A673 (cell line): Measurements from ENCODE around the gene RESP18.

Experiments used
- EZH2 ChIP-seq: fragments of 200-600 bp; sonication (generic); IDR thresholded peaks from 2 replicates; pipeline ENCODE4 v1.6.1; 2017; ENCODE audit warnings: borderline replicate concordance, low read depth, mild to moderate bottlenecking, mixed read lengths, antibody characterized with exemption, low read length; ENCODE audit not compliant: poor library complexity, severe bottlenecking
- TF ChIP-seq, protein P1 (sequence below): fragments of 300-800, 200-600 bp; sonication (generic); conservative IDR thresholded peaks from 2 replicates; pipeline ENCODE4 v1.5.1; 2017; ENCODE audit warnings: low read depth, mild to moderate bottlenecking, antibody characterized with exemption, low read length, moderate library complexity, mixed read lengths

DNA sequence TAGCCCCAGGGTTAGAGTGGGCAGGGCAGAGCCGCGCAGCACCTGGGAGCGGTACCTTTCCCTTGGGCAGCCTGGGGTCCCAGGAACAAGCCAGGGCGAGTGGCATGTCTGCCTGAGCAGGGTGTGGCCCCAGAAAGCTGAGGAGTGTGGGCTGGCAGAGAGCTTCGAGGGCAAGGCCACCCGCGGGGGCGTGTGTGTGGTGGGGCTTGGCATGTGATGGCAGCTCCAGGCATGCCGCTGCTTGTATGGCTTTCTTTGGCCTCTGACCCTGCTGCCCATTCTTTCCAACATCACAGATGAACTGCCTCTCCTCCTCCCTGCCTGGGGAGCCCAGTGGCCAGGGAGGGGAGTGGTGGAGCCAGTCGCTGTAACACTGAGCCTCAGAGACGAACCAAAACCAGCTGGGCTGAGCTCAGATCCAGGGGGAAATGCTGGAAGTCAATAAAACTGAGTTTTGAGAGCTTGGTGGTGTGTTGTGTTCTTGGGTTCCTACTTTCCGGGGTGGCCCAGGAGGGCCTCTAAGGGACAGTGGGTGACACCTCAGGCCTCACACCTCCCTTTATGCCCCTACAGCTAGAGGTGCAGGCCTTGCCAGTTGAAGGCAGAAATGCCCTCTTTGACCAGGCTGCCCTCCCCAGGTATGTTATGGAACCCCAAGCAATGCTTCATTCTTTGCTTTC lies 46.0 kb downstream of the RESP18 start:
- no peak for TF ChIP-seq EZH2
- TF ChIP-seq, protein P1, sequence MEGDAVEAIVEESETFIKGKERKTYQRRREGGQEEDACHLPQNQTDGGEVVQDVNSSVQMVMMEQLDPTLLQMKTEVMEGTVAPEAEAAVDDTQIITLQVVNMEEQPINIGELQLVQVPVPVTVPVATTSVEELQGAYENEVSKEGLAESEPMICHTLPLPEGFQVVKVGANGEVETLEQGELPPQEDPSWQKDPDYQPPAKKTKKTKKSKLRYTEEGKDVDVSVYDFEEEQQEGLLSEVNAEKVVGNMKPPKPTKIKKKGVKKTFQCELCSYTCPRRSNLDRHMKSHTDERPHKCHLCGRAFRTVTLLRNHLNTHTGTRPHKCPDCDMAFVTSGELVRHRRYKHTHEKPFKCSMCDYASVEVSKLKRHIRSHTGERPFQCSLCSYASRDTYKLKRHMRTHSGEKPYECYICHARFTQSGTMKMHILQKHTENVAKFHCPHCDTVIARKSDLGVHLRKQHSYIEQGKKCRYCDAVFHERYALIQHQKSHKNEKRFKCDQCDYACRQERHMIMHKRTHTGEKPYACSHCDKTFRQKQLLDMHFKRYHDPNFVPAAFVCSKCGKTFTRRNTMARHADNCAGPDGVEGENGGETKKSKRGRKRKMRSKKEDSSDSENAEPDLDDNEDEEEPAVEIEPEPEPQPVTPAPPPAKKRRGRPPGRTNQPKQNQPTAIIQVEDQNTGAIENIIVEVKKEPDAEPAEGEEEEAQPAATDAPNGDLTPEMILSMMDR: no peak
